Measurements from ENCODE around the gene IER5L.

Gene IER5L

GRCh38 chr9:129126749-129127618 lies 51.1 kb downstream of the IER5L start:
- H3K27ac ChIP-seq (ENCODE audit: low read length) = no peak overlapping the region
- H4K20me1 ChIP-seq (ENCODE audit: insufficient read depth, low read length) = peaks cover 12% of the 10 kb centered on the region
- DNase-seq (no peak), ATAC-seq (ENCODE audit: insufficient read depth, low read depth) (no peak)
- H3K27me3 ChIP-seq (ENCODE audit: insufficient read depth, low read length, poor library complexity) = no peaks in the 10 kb centered on the region
- peaks cover 77% of the 10 kb centered on the region for H3K36me3 ChIP-seq (ENCODE audit: insufficient read depth, low read length)
- no peak overlapping the region for H3K4me3 ChIP-seq (ENCODE audit: low read depth in 1 of 2, low read length in 2 of 2)
- H3K9me3 ChIP-seq (ENCODE audit: insufficient read depth, low read length, severe bottlenecking) = no peaks in the 10 kb centered on the region
- H3K4me2 ChIP-seq (ENCODE audit: insufficient read depth, low read length) = no peak overlapping the region
- H3K79me2 ChIP-seq (ENCODE audit: insufficient read depth, low read length) = peaks cover 6% of the 10 kb centered on the region; the same call in 1 of the 2 replicates
- no peaks in the 10 kb centered on the region for H3K4me1 ChIP-seq (ENCODE audit: insufficient read depth, low read length)
- H2AFZ ChIP-seq (ENCODE audit: low read depth, low read length) = no peak overlapping the region
- no peak overlapping the region for H3K9ac ChIP-seq (ENCODE audit: low read depth, low read length)
- TF ChIP-seq EZH2 (IDR thresholded peaks at IDR 0.05; ENCODE audit: borderline replicate concordance, low read depth, low read length, severe bottlenecking) = no peak
- TF ChIP-seq, protein P1, sequence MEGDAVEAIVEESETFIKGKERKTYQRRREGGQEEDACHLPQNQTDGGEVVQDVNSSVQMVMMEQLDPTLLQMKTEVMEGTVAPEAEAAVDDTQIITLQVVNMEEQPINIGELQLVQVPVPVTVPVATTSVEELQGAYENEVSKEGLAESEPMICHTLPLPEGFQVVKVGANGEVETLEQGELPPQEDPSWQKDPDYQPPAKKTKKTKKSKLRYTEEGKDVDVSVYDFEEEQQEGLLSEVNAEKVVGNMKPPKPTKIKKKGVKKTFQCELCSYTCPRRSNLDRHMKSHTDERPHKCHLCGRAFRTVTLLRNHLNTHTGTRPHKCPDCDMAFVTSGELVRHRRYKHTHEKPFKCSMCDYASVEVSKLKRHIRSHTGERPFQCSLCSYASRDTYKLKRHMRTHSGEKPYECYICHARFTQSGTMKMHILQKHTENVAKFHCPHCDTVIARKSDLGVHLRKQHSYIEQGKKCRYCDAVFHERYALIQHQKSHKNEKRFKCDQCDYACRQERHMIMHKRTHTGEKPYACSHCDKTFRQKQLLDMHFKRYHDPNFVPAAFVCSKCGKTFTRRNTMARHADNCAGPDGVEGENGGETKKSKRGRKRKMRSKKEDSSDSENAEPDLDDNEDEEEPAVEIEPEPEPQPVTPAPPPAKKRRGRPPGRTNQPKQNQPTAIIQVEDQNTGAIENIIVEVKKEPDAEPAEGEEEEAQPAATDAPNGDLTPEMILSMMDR (IDR thresholded peaks at IDR 0.05; ENCODE audit: borderline replicate concordance, extremely low read depth, low read length, poor library complexity, severe bottlenecking) = no peak

Data from DND-41 (cell line).